AG04449 (cell line): Measurements from ENCODE around the gene MASTL.

Source experiments
- CTCF ChIA-PET: fragments of 350-600 bp; formaldehyde crosslinking; extraction: SDS; loops from one replicate; lab custom pipeline; 2021; ENCODE audit warnings: antibody characterized with exemption; lab: Yijun Ruan, JAX
- POLR2A ChIA-PET: fragments of 400-600, 350-600 bp; formaldehyde crosslinking; extraction: SDS; loops from one replicate; lab custom pipeline; 2020; ENCODE audit warnings: antibody characterized with exemption, inconsistent platforms; lab: Yijun Ruan, JAX
- DNase-seq: peaks from one replicate; pipeline ENCODE4 v3.0.0-alpha.2; 2010; ENCODE audit warnings: low read depth, low spot score
- H3K4me3 ChIP-seq: 2 replicates; pipeline ENCODE4 v1.5.1; 2011; ENCODE audit warnings: low read depth, mild to moderate bottlenecking, control low read depth, low read length
- TF ChIP-seq, protein P1 (sequence below): IDR thresholded peaks from one replicate; pipeline ENCODE4 v1.5.1; 2011; ENCODE audit warnings: mild to moderate bottlenecking, moderate library complexity, low read length, control low read depth, inconsistent platforms; ENCODE audit not compliant: insufficient read depth; ENCODE audit errors: missing control alignments

MASTL gene

DNA sequence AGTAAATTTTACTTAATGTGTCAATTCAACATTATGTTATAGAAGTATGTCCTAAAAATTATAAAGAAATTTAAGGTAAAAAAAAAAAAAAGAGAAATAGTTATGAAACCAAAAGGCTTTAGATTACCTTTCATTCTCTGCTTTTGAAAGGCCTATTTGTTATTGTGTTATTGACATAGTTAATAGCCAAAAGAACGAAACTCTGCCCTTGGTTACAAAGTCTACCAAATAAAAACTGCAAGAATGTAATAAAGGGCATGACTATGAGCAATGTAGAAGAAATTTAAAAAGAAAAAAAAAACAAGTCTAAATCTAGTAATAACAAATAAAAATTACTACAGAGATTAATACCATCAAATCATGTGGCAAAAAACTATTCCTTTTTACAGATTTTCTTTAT is 74.9 kb downstream of the MASTL start:
- POLR2A ChIA-PET = no interaction called here

DNA sequence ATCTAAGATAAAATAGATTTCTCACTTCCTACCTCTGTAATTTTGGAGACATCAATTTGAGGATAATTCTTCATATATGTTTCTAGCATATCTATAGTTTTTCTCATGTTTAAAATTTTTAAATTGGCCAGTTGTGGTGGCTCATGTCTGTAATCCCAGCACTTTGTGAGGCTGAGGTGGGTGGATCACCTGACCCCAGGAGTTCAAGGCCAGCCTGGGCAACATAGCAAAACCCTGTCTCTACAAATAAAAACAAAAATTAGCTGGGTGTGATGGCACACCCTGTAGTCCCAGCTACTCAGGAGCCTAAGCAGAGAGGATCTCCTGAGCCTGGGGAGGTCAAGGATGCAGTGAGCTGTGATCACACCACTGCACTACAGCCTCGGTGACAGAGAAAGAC is 80.6 kb downstream of the MASTL start:
- ChIA-PET CTCF (interaction anchor here (2.0 to 2.5 kb wide), 3 partner anchors 9 to 17 kb away, joined by 7 to 11 read pairs (median 7); no protein-coding TSS in a partner anchor), POLR2A (no interaction called here)
- no peak overlapping the region for H3K4me3 ChIP-seq
- TF ChIP-seq, protein P1, sequence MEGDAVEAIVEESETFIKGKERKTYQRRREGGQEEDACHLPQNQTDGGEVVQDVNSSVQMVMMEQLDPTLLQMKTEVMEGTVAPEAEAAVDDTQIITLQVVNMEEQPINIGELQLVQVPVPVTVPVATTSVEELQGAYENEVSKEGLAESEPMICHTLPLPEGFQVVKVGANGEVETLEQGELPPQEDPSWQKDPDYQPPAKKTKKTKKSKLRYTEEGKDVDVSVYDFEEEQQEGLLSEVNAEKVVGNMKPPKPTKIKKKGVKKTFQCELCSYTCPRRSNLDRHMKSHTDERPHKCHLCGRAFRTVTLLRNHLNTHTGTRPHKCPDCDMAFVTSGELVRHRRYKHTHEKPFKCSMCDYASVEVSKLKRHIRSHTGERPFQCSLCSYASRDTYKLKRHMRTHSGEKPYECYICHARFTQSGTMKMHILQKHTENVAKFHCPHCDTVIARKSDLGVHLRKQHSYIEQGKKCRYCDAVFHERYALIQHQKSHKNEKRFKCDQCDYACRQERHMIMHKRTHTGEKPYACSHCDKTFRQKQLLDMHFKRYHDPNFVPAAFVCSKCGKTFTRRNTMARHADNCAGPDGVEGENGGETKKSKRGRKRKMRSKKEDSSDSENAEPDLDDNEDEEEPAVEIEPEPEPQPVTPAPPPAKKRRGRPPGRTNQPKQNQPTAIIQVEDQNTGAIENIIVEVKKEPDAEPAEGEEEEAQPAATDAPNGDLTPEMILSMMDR = no peak
- no peak for DNase-seq

More for the DNA sequence above, 74.9 kb downstream of the MASTL start:
- DNase-seq = no peak
- CTCF ChIA-PET = no interaction called here
- TF ChIP-seq, protein P1 = no peak
- no peak overlapping the region for H3K4me3 ChIP-seq
